ENCODE measurements around the gene DCHS1.

Gene DCHS1

GRCh38 chr11:6625832-6626420 lies 29.7 kb downstream of the DCHS1 start:
- no peak for DNase-seq

GRCh38 chr11:6625156-6625831 lies 30.3 kb downstream of the DCHS1 start:
- DNase-seq: no peak

- no peak for DNase-seq
These were observed 31.9 kb downstream of the DCHS1 start for GRCh38 chr11:6623391-6624363.

- DNase-seq: no peak
These were observed 33.1 kb downstream of the DCHS1 start for GRCh38 chr11:6622261-6623171.

- DNase-seq: no peak
These were observed 33.8 kb downstream of the DCHS1 start for GRCh38 chr11:6621711-6622211.

- DNase-seq: no peak
These were observed 35.0 kb downstream of the DCHS1 start for GRCh38 chr11:6620636-6621035.

- peak; percentile 96 for DNase-seq
These were observed 36.4 kb downstream of the DCHS1 start, which contains the start of gene TPP1 for GRCh38 chr11:6619004-6619745. TSS of gene TPP1 (minus strand) at chr11:6619422. CDS start at chr11:6619400, 22 bp downstream.

GRCh38 chr11:6618117-6619003 lies 37.2 kb downstream of the DCHS1 start:
- DNase-seq: no peak

- DNase-seq: no peak
These were observed 38.3 kb downstream of the DCHS1 start for GRCh38 chr11:6617315-6617781.

GRCh38 chr11:6616596-6617250 lies 38.9 kb downstream of the DCHS1 start:
- DNase-seq: no peak

GRCh38 chr11:6615882-6616585 lies 39.6 kb downstream of the DCHS1 start:
- no peak for DNase-seq

GRCh38 chr11:6615046-6615445 lies 40.6 kb downstream of the DCHS1 start:
- no peak for DNase-seq

GRCh38 chr11:6614446-6614845 lies 41.2 kb downstream of the DCHS1 start:
- DNase-seq: no peak

GRCh38 chr11:6613496-6613895 lies 42.1 kb downstream of the DCHS1 start:
- no peak for DNase-seq

- DNase-seq: peak; percentile 98
These were observed 43.2 kb downstream of the DCHS1 start, which contains the start of gene TAF10 for GRCh38 chr11:6612213-6613041. TSS of gene TAF10 (minus strand) at chr11:6612216. CDS start at chr11:6612189, 27 bp downstream.

- no peak for DNase-seq
These were observed 43.7 kb downstream of the DCHS1 start for GRCh38 chr11:6611963-6612212.

GRCh38 chr11:6611092-6611962 lies 44.3 kb downstream of the DCHS1 start:
- peak; percentile 50 for DNase-seq
